Heart left ventricle (tissue), 13 donors: ENCODE data around the gene AKAP13.

Source experiments
- CTCF ChIP-seq, 12 donors: fragments of 200-600 bp; sonication (generic) in 4 of 12; IDR thresholded peaks; one replicate each; pipeline versions ENCODE4 v1.5.0 to v1.8.0; 2018 to 2022; ENCODE audit warnings: antibody characterized with exemption in 12 of 12, mild to moderate bottlenecking in 5 of 12
- POLR2A ChIP-seq, 2 donors: fragments of 450-650 bp; IDR thresholded peaks; one replicate each; pipeline ENCODE4 v1.6.1; 2017; ENCODE audit warnings: antibody characterized with exemption in 2 of 2, mild to moderate bottlenecking in 2 of 2, moderate library complexity in 2 of 2
- donor health status: ischemic (EF 13 %, LVEDD 7.1; RV severe dilation, severe dysfunction).
- donor health status: DM: no; HTN: yes; CAD: no.
- donor health status: DM: no; HTN: no; CAD: no.
- donor health status: ischemic (EF 25% LVEDD 6.9; RV normal size, moderate dysfunction).
- donor health status: ischemic (EF 25% LVEDD 5.7; RV mildly dilated, moderate dysfunction).
- donor health status: ischemic (EF 35%, LVEDD 5.7; RV mildly dilated, moderate dysfunction).
- donor health status: nonischemic (EF 11% LVEDD 7.7; RV severe dilation, severe dysfunction).
- donor health status: DM: yes; HTN: yes; CAD: no.
- donor health status: PGD.
- donor health status: ischemic (EF 29% LVEDD 5.4; RV normal size, mild dysfunction).
- donor health status: nonischemic (EF 23%, LVEDD 6.1; RV moderate dilation, normal function).

GRCh38 chr15:85710340-85710842 lies 330.0 kb downstream of the AKAP13 start:
- no peak for TF ChIP-seq CTCF (IDR thresholded peaks at IDR 0.05)
- no peak for TF ChIP-seq POLR2A (IDR thresholded peaks at IDR 0.05)
